ENCODE measurements around the gene ST6GALNAC1. TPM values are rescaled to one million over a fixed set of nuclear protein-coding genes. Genes with fewer than 3 reads are reported as not detected.

ST6GALNAC1 gene
- total RNA-seq, 1 experiment from 2014 or later: not detected

DNA sequence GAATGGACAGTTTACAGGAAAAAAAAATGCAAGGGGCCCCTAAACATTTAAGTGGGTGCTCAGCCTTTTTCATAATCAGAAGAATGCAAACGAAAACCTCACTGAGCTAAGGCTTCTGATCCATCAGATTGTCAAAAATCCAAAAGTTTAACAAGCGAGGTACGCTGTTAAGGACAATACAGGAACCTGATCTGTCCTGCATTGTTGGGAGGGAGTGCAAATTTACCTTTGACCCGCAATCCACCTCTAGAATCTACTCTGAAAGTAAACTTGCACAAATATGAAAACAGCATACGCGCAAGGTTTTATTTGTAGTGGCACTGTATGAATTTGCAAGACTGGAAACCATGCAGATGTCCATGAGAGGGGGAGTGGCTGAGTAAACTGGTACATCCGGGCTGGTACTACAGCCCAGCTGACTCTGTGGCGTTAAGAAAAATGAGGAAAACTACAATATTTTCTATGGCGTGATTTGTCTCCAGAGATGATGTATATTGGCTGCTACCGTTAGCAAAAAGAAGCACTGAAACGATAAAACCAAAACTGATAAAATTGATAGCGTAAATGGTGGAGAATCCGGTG, 28.8 kb upstream of the ST6GALNAC1 start:
- Mint-ChIP-seq H3K36me3 (ENCODE audit: insufficient read depth, unreplicated experiment) (no peaks in the 10 kb centered on the region), H3K9me3 (ENCODE audit: unreplicated experiment) (no peaks in the 10 kb centered on the region), H3K27me3 (ENCODE audit: insufficient read depth, unreplicated experiment) (no peaks in the 10 kb centered on the region), H3K4me3 (ENCODE audit: unreplicated experiment) (peak overlapping the region; percentile 89), H3K4me1 (ENCODE audit: insufficient read depth, unreplicated experiment) (no peaks in the 10 kb centered on the region), H3K27ac (ENCODE audit: low read depth, unreplicated experiment) (peak overlapping the region; percentile 92)
- CTCF ChIA-PET: interaction anchor here (0.7 to 1.9 kb wide), 3 partner anchors 9 to 56 kb away, joined by 3 to 8 read pairs (median 3); no protein-coding TSS in a partner anchor
- DNase-seq (ENCODE audit: unreplicated experiment): no peak
- no peak for TF ChIP-seq CTCF (IDR thresholded peaks at IDR 0.05; ENCODE audit: unreplicated experiment)
- POLR2A ChIA-PET: interaction anchor here (0.6 to 2.2 kb wide), 25 partner anchors 9 to 173 kb away, joined by 3 to 24 read pairs (median 6); partner anchors contain the start of genes JMJD6, METTL23 and ST6GALNAC2
- intact Hi-C loops (cut with micrococcal nuclease): no loop called here
- no TSS peak for BruUV-seq (replicated peaks)

GRCh38 chr17:76671912-76672262, 28.3 kb upstream of the ST6GALNAC1 start:
- H3K27ac Mint-ChIP-seq (ENCODE audit: low read depth, unreplicated experiment): peak overlapping the region; percentile 92
- H3K9me3 Mint-ChIP-seq (ENCODE audit: unreplicated experiment): no peaks in the 10 kb centered on the region
- no peaks in the 10 kb centered on the region for H3K27me3 Mint-ChIP-seq (ENCODE audit: insufficient read depth, unreplicated experiment)
- no peaks in the 10 kb centered on the region for H3K4me1 Mint-ChIP-seq (ENCODE audit: insufficient read depth, unreplicated experiment)
- ChIA-PET POLR2A (interaction anchor here (0.6 to 2.2 kb wide), 29 partner anchors 9 to 642 kb away, joined by 3 to 24 read pairs (median 5); partner anchors contain the start of genes JMJD6, METTL23 and ST6GALNAC2), CTCF (interaction anchor here (0.9 to 1.9 kb wide), 3 partner anchors 9 to 48 kb away, joined by 3 to 8 read pairs (median 3); no protein-coding TSS in a partner anchor)
- intact Hi-C loops (cut with micrococcal nuclease): no loop called here
- TF ChIP-seq CTCF (IDR thresholded peaks at IDR 0.05; ENCODE audit: unreplicated experiment): no peak
- TSS peak; percentile 88 for BruUV-seq (replicated peaks)
- H3K36me3 Mint-ChIP-seq (ENCODE audit: insufficient read depth, unreplicated experiment): no peaks in the 10 kb centered on the region
- peak overlapping the region; percentile 89 for H3K4me3 Mint-ChIP-seq (ENCODE audit: unreplicated experiment)
- DNase-seq (ENCODE audit: unreplicated experiment): no peak

DNA sequence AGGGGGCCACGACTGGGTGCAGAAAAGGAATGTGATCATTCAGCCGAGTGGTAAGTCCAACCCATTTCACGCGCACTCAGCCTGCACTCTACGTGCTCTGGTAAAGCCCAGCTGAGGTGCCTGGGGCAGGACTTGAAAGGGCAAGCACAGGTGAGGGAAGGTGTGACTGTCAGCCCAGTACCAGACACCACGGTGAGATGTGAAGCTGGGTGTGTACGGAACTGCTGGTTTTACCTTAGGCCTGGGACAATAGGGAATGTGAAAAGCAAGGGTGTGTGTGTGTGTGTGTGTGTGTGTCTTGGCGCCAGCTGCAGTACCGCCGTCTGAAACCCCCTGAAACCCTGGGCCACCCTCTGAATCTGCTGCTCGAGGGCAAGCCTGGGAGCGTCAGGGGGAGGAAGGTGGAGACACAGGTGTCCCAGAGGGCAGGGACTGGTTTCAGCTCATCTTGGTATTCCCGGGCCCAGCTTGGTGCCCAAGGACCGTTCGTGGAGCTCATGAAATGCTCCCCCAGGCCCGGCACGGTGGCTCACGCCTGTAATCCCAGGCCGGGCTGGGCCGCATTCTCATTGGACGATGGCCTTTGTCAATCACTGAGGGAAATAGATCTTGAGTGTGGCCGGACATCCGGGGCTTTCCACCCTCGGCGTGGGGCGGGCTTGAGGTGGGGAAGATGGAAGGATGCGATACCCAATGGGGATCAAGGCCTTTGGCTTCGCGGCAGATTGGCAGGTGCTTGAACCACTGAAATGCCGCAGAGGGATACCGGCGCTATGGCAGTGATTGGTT, 27.8 kb upstream of the ST6GALNAC1 start:
- no peaks in the 10 kb centered on the region for H3K4me1 Mint-ChIP-seq (ENCODE audit: insufficient read depth, unreplicated experiment)
- H3K4me3 Mint-ChIP-seq (ENCODE audit: unreplicated experiment): peak overlapping the region; percentile 89
- ChIA-PET CTCF (interaction anchor here (0.6 to 1.9 kb wide), 6 partner anchors 9 to 47 kb away, joined by 3 to 8 read pairs (median 3); partner anchors contain the start of gene MXRA7), POLR2A (interaction anchor here (0.6 to 2.2 kb wide), 28 partner anchors 9 to 642 kb away, joined by 3 to 24 read pairs (median 5); partner anchors contain the start of genes JMJD6, METTL23 and ST6GALNAC2)
- peak; percentile 100 for DNase-seq (ENCODE audit: unreplicated experiment)
- no peaks in the 10 kb centered on the region for H3K36me3 Mint-ChIP-seq (ENCODE audit: insufficient read depth, unreplicated experiment)
- H3K9me3 Mint-ChIP-seq (ENCODE audit: unreplicated experiment): no peaks in the 10 kb centered on the region
- no peak for TF ChIP-seq CTCF (IDR thresholded peaks at IDR 0.05; ENCODE audit: unreplicated experiment)
- no peaks in the 10 kb centered on the region for H3K27me3 Mint-ChIP-seq (ENCODE audit: insufficient read depth, unreplicated experiment)
- H3K27ac Mint-ChIP-seq (ENCODE audit: low read depth, unreplicated experiment): peak overlapping the region; percentile 92
- no TSS peak for BruUV-seq (replicated peaks)
- intact Hi-C loops (cut with micrococcal nuclease): no loop called here

DNA sequence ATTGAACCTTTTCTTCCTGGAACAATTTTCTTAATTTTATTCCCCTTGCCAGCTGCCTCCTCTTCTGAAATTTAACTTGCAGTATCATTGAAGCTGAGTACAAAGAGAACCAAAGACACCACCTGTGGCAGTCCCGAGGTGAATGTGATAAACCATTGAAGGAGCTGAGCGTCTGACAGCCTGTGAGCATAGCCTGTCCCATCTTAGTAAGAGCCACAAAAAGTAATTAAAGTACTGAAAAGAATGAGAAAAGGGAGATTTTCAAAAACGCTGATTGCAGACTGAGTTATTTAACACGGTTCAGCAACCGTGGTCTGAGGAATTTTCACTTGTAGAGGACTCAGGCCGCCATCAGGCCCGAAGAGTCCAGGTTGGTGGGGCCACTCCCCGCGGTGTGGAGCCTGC, 27.2 kb upstream of the ST6GALNAC1 start:
- ChIA-PET POLR2A (interaction anchor here (0.6 to 2.1 kb wide), 18 partner anchors 9 to 204 kb away, joined by 3 to 24 read pairs (median 6); partner anchors contain the start of genes JMJD6, METTL23 and ST6GALNAC2), CTCF (interaction anchor here (0.6 to 1.9 kb wide), 5 partner anchors 8 to 47 kb away, joined by 3 to 8 read pairs (median 3); partner anchors contain the start of gene MXRA7)
- Mint-ChIP-seq H3K27ac (ENCODE audit: low read depth, unreplicated experiment) (peak overlapping the region; percentile 92), H3K9me3 (ENCODE audit: unreplicated experiment) (no peaks in the 10 kb centered on the region), H3K4me3 (ENCODE audit: unreplicated experiment) (peak overlapping the region; percentile 89), H3K36me3 (ENCODE audit: insufficient read depth, unreplicated experiment) (no peaks in the 10 kb centered on the region), H3K4me1 (ENCODE audit: insufficient read depth, unreplicated experiment) (no peaks in the 10 kb centered on the region), H3K27me3 (ENCODE audit: insufficient read depth, unreplicated experiment) (no peaks in the 10 kb centered on the region)
- no peak for DNase-seq (ENCODE audit: unreplicated experiment)
- TF ChIP-seq CTCF (IDR thresholded peaks at IDR 0.05; ENCODE audit: unreplicated experiment): no peak
- BruUV-seq (replicated peaks): no TSS peak
- intact Hi-C loops (cut with micrococcal nuclease): no loop called here

All from MCF 10A (cell line).